ENCODE measurements around the gene IQCH.

- no peak for TF ChIP-seq POLR2A (IDR thresholded peaks at IDR 0.05; ENCODE audit: low read depth, low read length)
- TF ChIP-seq POLR2AphosphoS5 (IDR thresholded peaks at IDR 0.05; ENCODE audit: low read depth, low read length): no peak
These were observed 50.2 kb downstream of the IQCH start for GRCh38 chr15:67304778-67305177.
